H9 (cell line): Measurements from ENCODE around the gene RWDD4. TPM values are rescaled to one million over a fixed set of nuclear protein-coding genes. Genes with fewer than 3 reads are reported as not detected.

Experiments used
- DNase-seq: peaks from one replicate; pipeline ENCODE4 v3.0.0-alpha.2; 2017
- H2AFZ ChIP-seq: one replicate; pipeline ENCODE4 v1.6.1; 2013; ENCODE audit warnings: mild to moderate bottlenecking, low read length, control low read depth, moderate library complexity
- H2AK5ac ChIP-seq: 2 replicates; pipeline ENCODE4 v1.6.1; 2013; ENCODE audit warnings: low read length, control low read depth, mixed read lengths; ENCODE audit not compliant: insufficient read length
- H2BK120ac ChIP-seq: one replicate; pipeline ENCODE4 v1.6.1; 2013; ENCODE audit warnings: low read depth, mild to moderate bottlenecking, low read length, control low read depth, inconsistent platforms; ENCODE audit not compliant: poor library complexity, severe bottlenecking
- H2BK12ac ChIP-seq: 2 replicates; pipeline ENCODE4 v1.6.1; 2013; ENCODE audit warnings: low read length, control low read depth, mixed read lengths, low read depth; ENCODE audit not compliant: insufficient read length
- H2BK15ac ChIP-seq: 2 replicates; pipeline ENCODE4 v1.6.1; 2013; ENCODE audit warnings: low read depth, low read length, control low read depth
- H2BK20ac ChIP-seq: one replicate; pipeline ENCODE4 v1.6.1; 2013; ENCODE audit warnings: low read depth, mild to moderate bottlenecking, low read length, control low read depth, inconsistent platforms; ENCODE audit not compliant: poor library complexity, severe bottlenecking
- H2BK5ac ChIP-seq: 2 replicates; pipeline ENCODE4 v1.6.1; 2013; ENCODE audit warnings: low read length, control low read depth, mixed read lengths; ENCODE audit not compliant: insufficient read length
- H3K14ac ChIP-seq: 2 replicates; pipeline ENCODE4 v1.6.1; 2013; ENCODE audit warnings: low read length, control low read depth; ENCODE audit not compliant: insufficient read depth
- H3K18ac ChIP-seq: 2 replicates; pipeline ENCODE4 v1.6.1; 2013; ENCODE audit warnings: low read depth, mild to moderate bottlenecking, mixed read lengths, low read length, control low read depth; ENCODE audit not compliant: insufficient read length
- H3K23ac ChIP-seq: 2 replicates; pipeline ENCODE4 v1.6.1; 2013; ENCODE audit warnings: low read length, control low read depth, mixed read lengths, low read depth; ENCODE audit not compliant: insufficient read length
- H3K23me2 ChIP-seq: 2 replicates; pipeline ENCODE4 v1.6.1; 2013; ENCODE audit warnings: low read depth, mild to moderate bottlenecking, mixed read lengths, low read length, control low read depth; ENCODE audit not compliant: insufficient read length, poor library complexity, severe bottlenecking
- H3K27ac ChIP-seq: 2 replicates; pipeline ENCODE4 v1.5.1; 2013; ENCODE audit warnings: low read length, control low read depth, mixed read lengths, low read depth; ENCODE audit not compliant: insufficient read length
- H3K27me3 ChIP-seq: 2 replicates; pipeline ENCODE4 v1.6.1; 2013; ENCODE audit warnings: low read length, control low read depth, inconsistent platforms; ENCODE audit not compliant: insufficient read depth
- H3K4ac ChIP-seq: 2 replicates; pipeline ENCODE4 v1.6.1; 2013; ENCODE audit warnings: low read depth, mild to moderate bottlenecking, control low read depth, inconsistent platforms, low read length, moderate library complexity
- H3K4me1 ChIP-seq: 2 replicates; pipeline ENCODE4 v1.6.1; 2013; ENCODE audit warnings: low read length, control low read depth, inconsistent platforms; ENCODE audit not compliant: insufficient read depth
- H3K4me2 ChIP-seq: 2 replicates; pipeline ENCODE4 v1.6.1; 2013; ENCODE audit warnings: low read length, control low read depth, mixed read lengths; ENCODE audit not compliant: insufficient read length, insufficient read depth
- H3K56ac ChIP-seq: 2 replicates; pipeline ENCODE4 v1.6.1; 2013; ENCODE audit warnings: low read depth, mild to moderate bottlenecking, mixed read lengths, low read length, control low read depth; ENCODE audit not compliant: insufficient read length
- H3K79me1 ChIP-seq: 2 replicates; pipeline ENCODE4 v1.6.1; 2013; ENCODE audit warnings: low read depth, mild to moderate bottlenecking, moderate library complexity, low read length, control low read depth, inconsistent platforms; ENCODE audit not compliant: insufficient read depth, poor library complexity, severe bottlenecking
- H3K79me2 ChIP-seq: 2 replicates; pipeline ENCODE4 v1.6.1; 2013; ENCODE audit warnings: low read length, control low read depth, inconsistent platforms; ENCODE audit not compliant: insufficient read depth
- H3K9ac ChIP-seq: 2 replicates; pipeline ENCODE4 v1.6.1; 2013; ENCODE audit warnings: low read length, control low read depth, mixed read lengths; ENCODE audit not compliant: insufficient read length; ENCODE audit errors: extremely low read depth
- H3K9me3 ChIP-seq: one replicate; pipeline ENCODE4 v1.6.1; 2013; ENCODE audit warnings: low read depth, low read length, inconsistent platforms; ENCODE audit not compliant: control insufficient read depth
- H3T11ph ChIP-seq: one replicate; pipeline ENCODE4 v1.6.1; 2013; ENCODE audit warnings: mild to moderate bottlenecking, low read length, control low read depth, inconsistent platforms
- H4K20me1 ChIP-seq: one replicate; pipeline ENCODE4 v1.6.1; 2013; ENCODE audit not compliant: control insufficient read depth, insufficient read length, insufficient read depth
- H4K5ac ChIP-seq: 2 replicates; pipeline ENCODE4 v1.6.1; 2013; ENCODE audit warnings: low read depth, mild to moderate bottlenecking, mixed read lengths, low read length, control low read depth; ENCODE audit not compliant: insufficient read length
- H4K8ac ChIP-seq: replicated peaks from 2 replicates; pipeline ENCODE4 v1.6.1; 2013; ENCODE audit warnings: low read length, control low read depth, mixed read lengths, low read depth; ENCODE audit not compliant: insufficient read length
- H4K91ac ChIP-seq: 2 replicates; pipeline ENCODE4 v1.6.1; 2013; ENCODE audit warnings: low read depth, mild to moderate bottlenecking, moderate library complexity, mixed read lengths, low read length, control low read depth; ENCODE audit not compliant: insufficient read length
- H3K27ac Mint-ChIP-seq, 3 experiments: 2 replicates in 2 of 3; 3 replicates in 1 of 3; pipeline ENCODE4 v1.8.0; 2020 to 2021; ENCODE audit warnings: mixed read lengths in 3 of 3, mild to moderate bottlenecking in 1 of 3, moderate library complexity in 1 of 3
- H3K27me3 Mint-ChIP-seq: 2 replicates; pipeline ENCODE4 v1.8.0; 2021; ENCODE audit warnings: low read depth, mild to moderate bottlenecking, moderate library complexity, mixed read lengths
- H3K36me3 Mint-ChIP-seq, 3 experiments: 2 replicates in 2 of 3; 3 replicates in 1 of 3; pipeline ENCODE4 v1.8.0; 2020 to 2021; ENCODE audit warnings: low read depth in 3 of 3, mixed read lengths in 3 of 3; ENCODE audit not compliant: insufficient read depth in 1 of 3
- H3K4me1 Mint-ChIP-seq, 2 experiments: 2 replicates each; pipeline ENCODE4 v1.8.0; 2020; ENCODE audit warnings: mixed read lengths in 2 of 2
- H3K4me3 Mint-ChIP-seq, 2 experiments: 2 replicates in 1 of 2; 3 replicates in 1 of 2; pipeline ENCODE4 v1.8.0; 2020 to 2021; ENCODE audit warnings: mild to moderate bottlenecking in 2 of 2, mixed read lengths in 2 of 2, moderate library complexity in 1 of 2
- H3K9me3 Mint-ChIP-seq, 2 experiments: 2 replicates in 1 of 2; 3 replicates in 1 of 2; pipeline ENCODE4 v1.8.0; 2020; ENCODE audit warnings: mild to moderate bottlenecking in 2 of 2, mixed read lengths in 2 of 2, moderate library complexity in 1 of 2
- CTCF ChIP-seq: fragments of 200-600 bp; sonication (generic); conservative IDR thresholded peaks from 3 replicates; pipeline ENCODE4 v1.8.0; 2021; ENCODE audit warnings: antibody characterized with exemption, mild to moderate bottlenecking
- WGBS: extraction: QIAGEN DNeasy Blood & Tissue Kit; methylation state at CpG from one replicate; pipeline ENCODE4 v1.1.7; 2013; ENCODE audit warnings: missing lambda C conversion rate, low lambda C conversion rate, mixed read lengths; ENCODE audit not compliant: insufficient read length; ENCODE audit errors: extremely low coverage; 5-methylcytosine and 5-hydroxymethylcytosine counted together
- total RNA-seq: library from RNA; stranded (reverse); gene quantifications from 2 replicates; pipeline ENCODE4 v1.2.1, GENCODE V29; 2021

The RWDD4 gene
- total RNA-seq, 1 experiment from 2014 or later, result 17.8 TPM

GRCh38 chr4:183624548-183624947 lies 34.4 kb downstream of the RWDD4 start:
- H3K4ac ChIP-seq, result no peak overlapping the region
- H3K9me3 ChIP-seq, result no peaks in the 10 kb centered on the region
- no peak overlapping the region for H2BK20ac ChIP-seq
- H2BK120ac ChIP-seq, result no peak overlapping the region
- no peak overlapping the region for H2BK12ac ChIP-seq
- no peaks in the 10 kb centered on the region for H3K79me2 ChIP-seq
- no peaks in the 10 kb centered on the region for H3K4me1 ChIP-seq
- no peak overlapping the region for H4K8ac ChIP-seq
- no peak overlapping the region for H2AFZ ChIP-seq
- H2AK5ac ChIP-seq, result no peak overlapping the region
- Mint-ChIP-seq H3K27ac (no peak overlapping the region), H3K4me3 (no peak overlapping the region), H3K27me3 (peaks cover 1% of the 10 kb centered on the region; the same call in 1 of the 2 replicates), H3K4me1 (no peaks in the 10 kb centered on the region), H3K9me3 (no peaks in the 10 kb centered on the region), H3K36me3 (no peaks in the 10 kb centered on the region)
- H3T11ph ChIP-seq, result no peak overlapping the region
- no peaks in the 10 kb centered on the region for H3K79me1 ChIP-seq
- no peaks in the 10 kb centered on the region for H3K27me3 ChIP-seq
- no peaks in the 10 kb centered on the region for H4K20me1 ChIP-seq
- no peaks in the 10 kb centered on the region for H3K23me2 ChIP-seq
- H4K5ac ChIP-seq, result no peak overlapping the region
- no peak overlapping the region for H3K56ac ChIP-seq
- H2BK5ac ChIP-seq, result no peak overlapping the region
- DNase-seq, result no peak
- H4K91ac ChIP-seq, result no peak overlapping the region
- H3K4me2 ChIP-seq, result no peak overlapping the region
- no peak overlapping the region for H3K9ac ChIP-seq
- H3K27ac ChIP-seq, result no peak overlapping the region
- WGBS, result no CpG with 5 or more reads among the region's 6 CpGs
- H3K23ac ChIP-seq, result no peak overlapping the region
- TF ChIP-seq CTCF, result no peak
- no peak overlapping the region for H2BK15ac ChIP-seq
- no peak overlapping the region for H3K14ac ChIP-seq
- H3K18ac ChIP-seq, result no peak overlapping the region
